A172 (cell line): ENCODE measurements around the gene CDH4. TPM values are rescaled to one million over a fixed set of nuclear protein-coding genes. Genes with fewer than 3 reads are reported as not detected.
"Not testable (repeated sequence)": the region's sequence is repeated elsewhere in the genome, so short reads cannot be mapped to it uniquely, and the experiment has no call there.

Experiments
- DNase-seq: peaks from one replicate; pipeline ENCODE4 v3.0.0-alpha.2; 2015; ENCODE audit warnings: low spot score
- total RNA-seq: library from RNA; depleted of rRNA; stranded (reverse); fragments of >200 nt; shearing (Covaris generic); gene quantifications from 2 replicates; pipeline ENCODE4 v1.2.3, GENCODE V29; 2014

CDH4 gene
- total RNA-seq, 1 experiment from 2014 or later, result 5.5 TPM

DNA sequence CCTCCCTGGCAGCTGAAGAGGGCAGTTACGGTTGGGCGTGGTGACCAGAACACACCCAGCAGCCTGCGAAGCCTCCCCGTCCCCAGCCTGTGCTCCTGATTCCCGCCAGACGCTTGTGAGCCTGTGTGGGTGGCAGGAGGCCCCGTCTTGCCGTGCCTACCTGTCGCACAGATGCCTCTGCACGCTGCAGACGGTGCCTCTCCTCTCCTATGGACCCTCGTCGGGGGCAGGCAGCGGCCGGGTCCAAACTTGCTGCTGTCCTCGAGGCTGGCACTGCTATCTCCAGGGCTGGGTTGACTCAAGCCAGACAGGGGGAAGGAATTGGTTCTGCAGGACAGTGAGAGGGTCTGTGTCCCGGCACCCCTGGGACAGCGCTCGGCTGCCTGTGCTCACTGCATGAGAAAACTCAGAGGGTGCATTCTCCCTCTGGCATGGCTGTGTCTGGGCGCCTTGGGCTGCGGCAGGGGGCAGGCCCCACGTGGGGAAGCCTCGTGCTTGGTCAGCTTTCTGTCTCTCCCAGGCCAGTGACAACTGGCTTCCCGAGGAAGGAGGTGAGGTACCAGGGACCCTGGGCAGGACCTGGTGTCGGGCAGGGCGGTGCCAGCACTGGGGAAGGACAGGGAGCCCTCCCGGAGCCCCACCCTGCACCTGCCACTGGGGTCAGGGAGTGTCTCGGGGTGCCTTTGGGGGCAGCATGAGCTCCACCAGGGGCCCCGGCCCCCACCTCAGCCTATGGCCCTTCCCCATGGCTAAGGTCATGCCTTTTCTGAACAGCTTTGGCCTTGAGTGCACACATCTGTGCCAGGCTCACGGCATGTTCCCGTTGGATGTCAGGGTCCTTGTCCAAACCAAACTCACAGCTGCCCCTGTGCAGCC, 686.1 kb downstream of the CDH4 start:
- no peak for DNase-seq

DNA sequence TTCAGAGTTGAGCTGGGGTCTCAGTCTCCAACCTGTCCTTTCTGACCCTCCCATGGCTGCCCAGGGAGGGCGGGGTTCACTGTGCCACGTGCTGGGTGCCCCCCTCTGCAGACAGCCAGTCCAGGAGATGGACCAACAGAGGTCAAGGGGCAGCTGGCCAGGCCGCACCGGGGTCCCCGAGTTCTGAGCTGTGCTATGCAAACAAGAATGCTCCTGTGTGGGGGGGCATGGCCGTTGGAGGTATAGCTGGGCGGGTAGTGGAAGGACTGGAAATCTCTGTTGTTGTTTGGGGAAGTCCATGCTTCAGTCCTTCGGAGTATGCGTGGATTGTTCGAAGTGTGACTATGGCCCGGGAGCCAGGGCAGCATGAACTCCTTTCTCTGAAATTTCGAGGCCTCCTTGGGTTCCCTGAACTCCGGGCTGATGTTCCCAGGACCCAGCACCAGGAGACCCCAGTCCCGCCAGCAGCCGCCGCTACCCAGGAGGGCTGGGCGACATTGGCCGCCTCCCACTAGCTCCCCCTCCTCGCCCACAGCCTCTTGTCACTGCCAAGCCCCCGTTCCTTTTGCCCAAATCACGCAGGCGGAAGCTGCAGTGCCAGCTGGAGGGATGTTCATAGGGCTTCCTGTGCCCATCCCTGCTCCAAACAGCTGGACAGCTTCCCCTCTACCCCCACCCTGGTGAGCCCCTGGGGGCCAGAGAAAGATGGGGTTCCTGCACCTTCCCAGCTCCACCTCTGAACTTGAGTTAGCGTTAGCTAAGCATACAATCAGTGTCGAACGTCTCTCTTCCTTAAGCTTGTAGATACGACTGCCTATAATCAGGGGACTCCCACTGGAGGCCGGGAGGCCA, 687.0 kb downstream of the CDH4 start:
- no peak for DNase-seq

DNA sequence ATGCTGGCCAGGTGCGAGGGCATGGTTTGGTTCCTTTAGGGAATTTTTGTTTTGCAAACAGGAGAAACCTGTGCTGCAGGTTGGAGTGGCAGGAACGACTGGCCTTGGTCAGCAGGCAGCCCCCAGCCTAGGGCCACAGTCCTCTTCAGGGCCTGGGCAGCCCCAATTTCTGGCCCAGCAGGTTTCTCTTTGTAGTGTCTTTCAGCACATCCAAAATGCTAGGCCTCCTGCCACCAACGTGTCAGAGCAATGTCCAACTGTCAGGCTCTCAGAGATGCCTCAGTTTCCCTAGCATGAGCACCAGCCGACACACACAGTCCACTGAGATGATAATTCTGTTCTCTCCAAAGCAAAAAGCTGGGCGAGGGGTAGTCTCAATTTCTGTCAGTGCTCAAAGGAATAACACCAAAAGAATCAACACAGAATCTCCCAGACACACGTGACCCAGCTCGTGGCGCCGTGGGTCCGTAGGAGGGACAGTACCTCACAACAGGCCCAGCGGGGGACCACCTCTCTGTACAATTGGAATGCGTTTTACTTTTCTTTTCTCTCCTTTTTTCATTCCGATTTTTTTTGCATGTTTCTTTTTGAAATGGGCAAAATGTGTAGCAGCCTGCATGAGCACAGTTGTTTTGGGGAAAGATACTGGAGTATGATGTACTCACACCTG, 687.8 kb downstream of the CDH4 start:
- DNase-seq, result no peak

DNA sequence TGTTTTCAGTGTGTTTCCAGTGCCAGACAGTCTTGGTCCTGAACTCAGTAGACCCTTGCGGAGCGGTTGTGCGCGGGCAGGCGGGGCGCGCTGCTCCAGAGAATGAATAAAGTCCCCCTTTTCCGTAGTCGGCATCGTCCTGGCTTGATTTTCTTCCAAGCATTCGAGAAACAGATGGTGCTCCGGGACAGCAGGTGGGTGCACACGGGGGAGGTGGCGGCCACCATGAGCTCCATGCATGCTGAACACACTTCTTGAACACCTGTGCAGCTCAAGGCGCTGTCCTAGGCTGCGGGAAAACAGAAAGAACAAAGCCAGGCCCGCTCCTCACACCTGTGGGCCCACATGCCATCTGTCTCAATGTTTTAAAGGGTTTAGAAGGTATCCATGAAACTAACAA, 688.4 kb downstream of the CDH4 start:
- no peak for DNase-seq

DNA sequence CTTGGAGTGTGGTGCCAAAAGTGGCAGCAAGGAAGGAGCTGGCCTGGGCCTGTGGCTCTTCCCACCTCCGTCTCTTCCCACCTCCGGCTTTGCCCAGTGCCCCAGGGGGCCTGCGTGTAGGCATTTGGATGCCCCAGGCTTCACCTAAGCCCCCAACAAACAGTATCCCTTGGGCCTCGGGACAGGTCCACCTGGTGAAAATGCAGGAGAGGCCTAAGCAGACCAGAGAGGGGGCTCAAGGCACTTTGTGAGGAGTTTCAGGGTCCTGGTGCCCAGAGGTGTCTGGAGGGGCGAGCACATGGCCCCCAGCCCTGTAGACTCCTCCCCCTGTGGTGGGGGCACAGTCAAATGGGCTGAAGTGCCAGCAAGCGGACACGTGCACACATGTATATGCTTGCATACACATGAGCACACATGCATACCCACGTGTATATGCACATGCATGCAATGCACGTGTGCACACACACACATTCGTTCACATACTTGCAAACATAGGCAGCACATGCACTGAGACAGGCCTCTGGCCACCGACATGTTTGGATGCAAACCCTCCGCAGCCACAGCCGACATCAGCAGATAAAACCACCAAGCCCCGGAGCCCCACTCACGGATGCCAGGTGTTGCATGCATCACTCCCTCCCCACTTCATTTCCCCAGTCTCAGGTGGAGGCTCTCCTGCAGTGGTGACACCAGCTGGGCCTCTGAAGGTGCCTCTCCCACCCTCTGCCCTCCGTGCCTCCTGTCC, 689.1 kb downstream of the CDH4 start:
- no peak for DNase-seq

DNA sequence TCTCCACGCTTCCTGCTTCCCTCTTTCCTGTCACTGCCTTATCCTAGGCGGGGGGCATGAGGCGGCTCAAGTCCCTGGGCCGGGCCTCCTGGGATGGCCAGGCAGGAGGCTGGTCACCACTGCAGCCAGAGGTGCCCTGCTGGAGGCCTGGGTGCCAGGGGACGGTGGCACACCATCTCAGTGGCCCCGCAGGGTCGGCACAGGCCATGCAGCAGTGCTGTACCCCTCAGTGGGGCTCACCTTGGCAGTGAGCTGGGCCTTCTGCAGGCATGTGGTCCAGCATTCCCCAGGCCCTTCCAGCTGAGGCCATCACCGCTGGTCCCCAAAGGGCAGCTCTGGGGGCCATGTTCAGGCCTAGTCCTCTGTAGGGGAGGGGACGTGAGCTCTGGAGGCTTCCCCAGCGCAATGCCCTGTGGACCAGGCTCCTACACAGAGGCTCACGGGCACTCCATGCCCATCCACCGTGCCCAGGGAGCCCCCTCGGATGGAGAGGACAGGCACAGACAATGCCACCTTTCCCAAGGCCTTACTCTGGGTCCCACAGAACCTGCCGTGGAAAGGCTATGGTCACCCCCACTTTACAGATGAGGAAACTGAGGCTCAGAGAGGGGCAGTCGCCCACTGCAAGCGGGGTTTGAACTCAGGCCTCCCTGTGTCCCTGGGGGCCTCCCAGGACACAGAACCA, 689.8 kb downstream of the CDH4 start:
- no peak for DNase-seq

DNA sequence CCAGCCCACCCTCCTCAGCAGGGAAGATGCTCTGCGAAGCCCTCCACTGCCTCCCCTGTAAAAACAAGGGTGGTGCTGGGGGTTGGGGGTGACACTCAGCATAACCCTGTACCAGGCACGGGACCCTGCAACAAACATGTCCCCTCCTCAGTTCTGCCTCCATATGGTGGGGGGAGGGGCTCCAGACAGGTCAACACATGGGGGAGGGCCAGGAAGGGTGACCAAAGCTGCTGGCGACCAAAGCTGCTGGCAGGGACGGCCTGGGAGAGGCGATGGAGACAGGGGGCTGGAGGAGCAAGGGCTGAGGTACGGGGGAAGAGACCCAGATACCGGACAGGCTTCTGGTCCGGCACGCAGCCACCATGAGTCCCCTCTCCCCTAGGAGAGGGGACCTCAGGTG, 690.5 kb downstream of the CDH4 start:
- DNase-seq, result no peak

DNA sequence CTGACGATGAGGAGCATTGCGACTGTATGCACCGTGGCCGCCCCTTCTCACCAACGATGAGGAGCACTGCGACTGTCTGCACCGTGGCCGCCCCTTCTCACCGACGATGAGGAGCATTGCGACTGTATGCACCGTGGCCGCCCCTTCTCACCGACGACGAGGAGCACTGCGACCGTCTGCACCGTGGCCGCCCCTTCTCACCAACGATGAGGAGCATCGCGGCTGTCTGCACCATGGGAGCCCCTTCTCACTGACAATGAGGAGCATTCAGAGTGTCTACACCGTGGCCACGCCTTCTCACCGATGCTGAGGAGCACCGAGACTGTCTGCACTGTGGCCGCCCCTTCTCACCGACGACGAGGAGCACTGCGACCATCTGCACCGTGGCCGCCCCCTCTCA, 692.9 kb downstream of the CDH4 start:
- not testable (repeated sequence) for DNase-seq

DNA sequence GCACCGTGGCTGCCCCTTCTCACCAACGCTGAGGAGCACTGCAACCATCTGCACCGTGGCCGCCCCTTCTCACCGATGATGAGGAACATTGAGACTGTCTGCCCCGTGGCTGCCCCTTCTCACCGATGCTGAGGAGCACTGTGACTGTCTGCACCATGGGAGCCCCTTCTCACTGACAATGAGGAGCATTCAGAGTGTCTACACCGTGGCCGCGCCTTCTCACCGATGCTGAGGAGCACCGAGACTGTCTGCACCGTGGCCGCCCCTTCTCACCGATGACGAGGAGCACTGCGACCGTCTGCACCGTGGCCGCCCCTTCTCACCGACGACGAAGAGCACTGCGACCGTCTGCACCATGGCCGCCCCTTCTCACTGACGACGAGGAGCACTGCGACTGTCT, 693.4 kb downstream of the CDH4 start:
- not testable (repeated sequence) for DNase-seq

DNA sequence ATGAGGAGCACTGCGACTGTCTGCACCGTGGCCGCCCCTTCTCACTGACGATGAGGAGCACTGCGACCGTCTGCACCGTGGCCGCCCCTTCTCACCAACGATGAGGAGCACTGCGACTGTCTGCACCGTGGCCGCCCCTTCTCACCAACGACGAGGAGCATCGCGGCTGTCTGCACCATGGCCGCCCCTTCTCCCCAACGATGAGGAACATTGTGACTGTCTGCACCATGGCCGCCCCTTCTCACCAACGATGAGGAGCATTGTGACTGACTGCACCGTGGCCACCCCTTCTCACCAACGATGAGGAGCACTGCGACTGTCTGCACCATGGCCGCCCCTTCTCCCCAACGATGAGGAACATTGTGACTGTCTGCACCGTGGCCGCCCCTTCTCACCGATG, 696.0 kb downstream of the CDH4 start:
- not testable (repeated sequence) for DNase-seq

DNA sequence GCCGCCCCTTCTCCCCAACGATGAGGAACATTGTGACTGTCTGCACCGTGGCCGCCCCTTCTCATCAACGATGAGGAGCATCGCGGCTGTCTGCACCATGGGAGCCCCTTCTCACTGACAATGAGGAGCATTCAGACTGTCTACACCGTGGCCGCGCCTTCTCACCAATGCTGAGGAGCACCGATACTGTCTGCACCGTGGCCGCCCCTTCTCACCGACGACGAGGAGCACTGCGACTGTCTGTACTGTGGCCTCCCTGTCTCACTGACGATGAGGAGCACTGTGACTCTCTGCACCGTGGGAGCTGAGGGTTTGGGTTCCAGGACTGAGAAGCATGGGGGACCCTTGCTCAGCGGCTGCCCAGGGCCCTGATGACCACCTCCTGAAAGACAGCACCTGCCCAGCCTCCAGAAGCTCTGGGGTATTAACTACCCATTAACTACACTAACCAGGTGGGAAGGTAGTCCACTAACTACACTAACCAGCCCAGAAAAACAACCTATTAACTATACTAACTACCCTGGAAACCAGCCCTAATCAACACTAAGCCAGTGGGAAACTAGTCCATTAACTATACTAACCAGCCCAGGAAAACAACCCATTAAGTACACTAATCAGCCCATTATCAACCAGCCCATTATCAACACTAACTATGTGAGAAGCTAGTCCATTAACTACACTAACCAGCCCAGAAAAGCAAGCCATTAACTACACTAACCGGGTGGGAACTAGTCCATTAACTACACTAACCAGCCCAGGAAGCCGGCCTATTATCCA, 696.7 kb downstream of the CDH4 start:
- no peak for DNase-seq

DNA sequence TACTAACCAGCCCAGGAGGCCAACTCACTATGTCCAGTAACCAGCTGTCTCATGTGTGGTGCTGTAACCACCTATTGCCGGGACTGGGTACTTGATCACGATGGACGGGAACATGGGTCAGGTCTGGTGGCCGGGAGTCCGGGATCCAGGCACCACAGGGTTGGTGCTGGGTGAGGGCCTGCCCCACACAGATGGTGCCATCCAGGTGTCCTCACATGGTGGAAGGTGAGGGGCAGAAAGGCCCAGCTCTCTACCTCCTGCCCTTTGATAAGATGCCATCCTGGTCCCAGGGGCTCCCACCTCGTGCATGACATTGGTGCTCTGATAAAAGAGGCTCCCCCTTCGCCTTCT, 697.3 kb downstream of the CDH4 start:
- DNase-seq, result no peak

DNA sequence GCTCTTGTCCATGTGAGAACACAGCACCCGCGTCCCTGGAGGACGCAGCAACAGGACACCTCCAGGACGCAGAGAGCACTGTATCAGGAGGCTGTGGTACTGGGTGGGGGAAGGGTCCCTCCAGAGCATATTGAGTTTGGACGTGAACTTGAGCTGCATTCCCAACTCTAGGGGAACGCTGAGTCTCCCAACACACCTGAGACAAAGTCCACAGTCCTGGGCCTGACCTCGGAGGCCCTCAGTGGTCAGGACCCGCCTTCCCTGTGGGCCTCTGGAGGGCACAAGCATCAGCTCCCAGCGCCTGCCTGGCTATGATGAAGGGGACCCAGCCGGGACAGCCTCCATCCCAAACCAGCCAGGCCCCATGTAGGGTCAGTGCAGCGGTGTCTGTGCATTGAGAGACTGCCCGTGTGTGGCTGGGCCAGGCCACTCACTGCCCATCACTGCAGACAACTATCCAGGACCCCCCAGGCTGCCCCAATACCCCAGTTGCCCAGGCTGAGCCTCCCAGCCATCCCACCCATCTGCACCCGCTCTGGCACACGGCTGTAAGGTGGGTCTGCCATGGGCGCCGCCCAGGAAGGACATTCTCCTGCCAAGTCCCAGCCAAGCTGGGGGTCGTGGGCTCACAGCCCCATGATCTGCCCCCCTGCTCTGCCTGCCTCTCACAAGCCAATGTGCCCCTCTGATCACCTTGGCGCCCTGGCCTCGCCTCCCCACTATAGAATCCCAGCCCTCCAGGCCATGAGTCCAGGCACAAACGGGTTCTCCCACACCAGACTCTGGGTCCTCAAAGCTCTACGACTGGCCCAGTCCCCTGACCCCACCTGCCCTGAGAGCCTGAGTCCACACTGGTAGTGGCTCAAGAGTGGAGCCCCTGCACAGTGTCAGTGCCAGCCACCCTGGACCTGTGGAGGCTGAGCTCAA, 697.9 kb downstream of the CDH4 start:
- no peak for DNase-seq

DNA sequence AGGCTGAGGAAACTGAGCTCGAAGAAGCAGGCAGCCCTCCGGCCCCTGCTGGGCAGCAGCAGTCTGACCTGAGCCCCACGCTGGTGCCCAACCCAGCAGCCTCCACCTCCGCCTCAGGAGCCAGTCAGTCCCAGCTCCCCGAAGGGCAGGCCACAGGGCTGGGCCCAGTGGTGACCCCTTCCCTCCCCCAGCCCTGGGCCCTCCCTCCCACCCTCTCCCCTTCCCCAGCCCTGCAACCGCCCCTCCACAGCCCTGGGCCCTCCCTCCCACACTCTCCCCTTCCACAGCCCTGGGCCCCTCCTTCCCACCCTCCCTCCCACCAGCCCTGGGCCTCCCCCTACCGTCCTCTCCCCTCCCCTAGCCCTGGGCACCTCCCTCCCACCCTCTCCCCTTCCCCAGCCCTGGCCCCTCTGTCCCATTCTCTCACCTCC, 698.6 kb downstream of the CDH4 start:
- DNase-seq, result no peak

DNA sequence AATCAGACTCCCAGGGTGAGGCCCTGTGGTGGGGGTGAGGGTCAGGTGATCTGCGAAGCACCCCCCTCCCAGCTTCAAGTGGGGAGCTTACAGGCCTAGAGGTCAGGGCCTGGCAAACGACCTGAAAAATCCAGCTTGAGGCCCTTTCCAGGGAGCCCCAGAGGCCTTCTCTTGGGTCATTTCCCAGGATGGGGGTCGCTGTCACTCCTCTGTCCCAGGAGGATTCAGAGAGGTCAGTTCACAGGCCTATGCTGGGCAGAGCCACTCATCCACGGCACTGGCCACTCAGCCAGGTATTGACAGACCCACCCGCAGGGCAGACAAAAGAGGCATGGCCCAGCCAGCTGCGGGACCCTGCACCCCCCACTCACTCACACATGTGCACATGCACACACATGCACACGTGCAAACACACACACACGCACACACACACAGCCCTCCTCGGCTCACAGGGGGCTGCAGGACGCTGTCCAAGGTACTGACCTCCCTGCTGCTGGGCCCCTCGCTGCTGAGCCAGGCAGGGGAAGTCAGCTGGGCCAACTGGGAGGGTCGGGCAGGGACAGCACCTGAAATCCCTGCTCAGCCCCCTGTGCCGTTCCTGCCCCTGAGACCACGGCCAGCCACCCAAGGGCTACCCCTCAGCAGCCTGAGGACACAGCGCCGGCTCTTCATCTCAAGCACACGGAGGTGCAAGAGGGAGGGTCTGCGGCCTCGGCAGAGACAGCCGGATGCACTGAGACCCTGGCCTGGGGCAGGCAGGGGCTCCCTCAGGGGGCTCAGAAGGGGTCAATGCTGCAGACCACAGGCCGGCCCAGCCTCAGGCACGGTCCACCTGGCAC, 699.9 kb downstream of the CDH4 start:
- DNase-seq, result no peak

DNA sequence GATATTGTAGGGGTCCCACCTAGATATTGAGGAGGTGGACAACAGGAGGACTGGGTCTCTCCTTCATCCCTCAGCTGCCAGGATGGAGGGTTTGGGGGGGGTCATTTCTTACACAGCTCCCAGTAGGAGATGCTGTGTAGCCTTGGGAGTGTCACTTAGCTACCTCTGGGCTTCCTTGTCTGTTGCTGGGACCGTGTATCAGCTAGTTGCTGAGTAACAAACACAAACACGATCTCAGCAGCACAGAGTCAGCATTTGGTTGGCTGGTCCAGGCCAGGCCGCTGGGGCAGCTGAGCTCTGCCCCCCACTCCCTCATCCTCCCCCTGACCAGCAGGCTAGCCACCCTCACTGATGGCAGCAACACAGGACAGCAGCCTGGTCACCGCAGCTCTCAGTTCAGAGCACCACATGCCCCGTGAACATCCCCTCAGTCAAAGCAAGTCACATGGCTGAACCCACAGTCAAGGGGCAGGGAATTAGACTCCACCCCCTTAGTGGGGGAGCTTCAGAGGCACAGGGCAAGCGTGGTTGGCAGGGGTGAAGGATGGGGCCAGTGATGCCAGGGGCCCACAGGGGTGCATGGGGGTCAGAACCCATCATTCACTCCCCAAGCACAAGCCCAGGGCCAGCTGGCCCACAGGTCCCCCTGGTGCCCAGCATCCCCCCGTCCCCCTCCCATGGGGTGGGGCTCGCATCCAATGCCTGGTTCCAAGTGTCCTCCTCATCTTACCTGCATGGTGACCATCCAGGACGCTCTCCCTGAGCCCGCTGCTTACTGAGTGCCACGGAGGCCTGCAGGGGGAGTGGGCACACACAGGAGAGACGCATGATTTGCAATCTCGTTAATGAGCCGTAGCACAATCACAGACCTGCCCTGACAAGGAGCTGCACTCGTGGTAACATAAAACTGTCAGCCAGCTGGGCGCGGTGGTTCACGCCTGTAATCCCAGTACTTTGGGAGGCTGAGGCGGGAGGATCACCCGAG, 701.3 kb downstream of the CDH4 start:
- no peak for DNase-seq
